Measurements from ENCODE around the gene ELOVL2. TPM values are rescaled to one million over a fixed set of nuclear protein-coding genes. Genes with fewer than 3 reads are reported as not detected.
"Not testable (repeated sequence)": the region's sequence is repeated elsewhere in the genome, so short reads cannot be mapped to it uniquely, and the experiment has no call there.

ELOVL2 gene
- total and polyA plus RNA-seq, 2 donors (not counting 1 experiment from before 2014, with no cell fraction given), result not detected

DNA sequence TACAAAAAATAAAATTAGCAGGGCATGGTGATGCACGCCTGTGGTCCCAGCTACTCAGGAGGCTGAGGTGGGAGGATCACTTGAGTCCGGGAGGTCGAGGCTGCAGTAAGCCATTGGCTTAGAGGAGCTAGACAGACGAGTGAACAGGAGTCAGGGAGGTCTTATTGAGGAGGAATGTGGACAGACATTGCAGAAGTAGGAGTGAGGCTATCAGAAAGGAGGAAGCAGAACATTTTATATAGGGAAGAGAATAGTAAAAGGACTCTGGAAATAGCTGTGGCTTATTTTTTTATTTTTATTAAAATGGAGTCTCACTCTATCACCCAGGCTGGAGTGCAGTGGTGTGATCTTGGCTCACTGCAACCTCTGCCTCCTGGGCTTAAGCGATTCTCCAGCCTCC is 47.0 kb upstream of the ELOVL2 start:
- H3K4me2 ChIP-seq (replicated peaks; ENCODE audit: low read depth, low read length, poor library complexity, severe bottlenecking); DNase-seq; ATAC-seq (ENCODE audit: low read depth); H3K27me3 ChIP-seq (replicated peaks in 1 of 4; ENCODE audit: control extremely low read depth in 1 of 4, control insufficient read depth in 3 of 4, insufficient read depth in 4 of 4, low read length in 3 of 4); H2AFZ ChIP-seq (ENCODE audit: insufficient read depth, low read depth, low read length, poor library complexity, severe bottlenecking); H3K36me3 ChIP-seq (replicated peaks in 1 of 2; ENCODE audit: control extremely low read depth in 1 of 2, control insufficient read depth in 1 of 2, extremely low read depth in 1 of 2, insufficient read depth in 2 of 2, low read length in 1 of 2); H3K4me3 Mint-ChIP-seq; H3K4me3 ChIP-seq (ENCODE audit: control extremely low read depth in 1 of 5, extremely low read depth in 1 of 5, insufficient read depth in 1 of 5, low read depth in 2 of 5, low read length in 4 of 5); POLR2A ChIA-PET; H3K9ac ChIP-seq (ENCODE audit: low read length); H3K9me3 Mint-ChIP-seq (ENCODE audit: insufficient read depth); H3K79me2 ChIP-seq (ENCODE audit: control insufficient read depth, insufficient read depth, low read length); H3K9me3 ChIP-seq (ENCODE audit: control extremely low read depth in 1 of 3, control insufficient read depth in 2 of 3, insufficient read depth in 1 of 3, low read length in 2 of 3); H3K27ac ChIP-seq (ENCODE audit: low read length in 2 of 2); H3K27ac Mint-ChIP-seq; H4K20me1 ChIP-seq (ENCODE audit: control insufficient read depth, insufficient read depth, low read length, poor library complexity, severe bottlenecking): not testable (repeated sequence)
- Mint-ChIP-seq H3K27me3 (peaks cover 15% of the 10 kb centered on the region), H3K4me1 (peaks cover 19% of the 10 kb centered on the region)
- 92% methylated on average over 5 of the region's 5 CpGs for WGBS (ENCODE audit: insufficient coverage)
- intact Hi-C loops (cut with micrococcal nuclease), result loop anchor here (5.0 kb wide), 3 partner anchors 204 to 921 kb away; partner anchors contain the start of genes HIVEP1 and SYCP2L
- CTCF ChIA-PET, result interaction anchor here (1.3 to 1.7 kb wide), 2 partner anchors 22 to 405 kb away, joined by 3 to 5 read pairs; no protein-coding TSS in a partner anchor
- H3K4me1 ChIP-seq (ENCODE audit: control insufficient read depth in 2 of 2, insufficient read depth in 2 of 2, low read length in 2 of 2), result peaks cover 12% of the 10 kb centered on the region in 2 donors

DNA sequence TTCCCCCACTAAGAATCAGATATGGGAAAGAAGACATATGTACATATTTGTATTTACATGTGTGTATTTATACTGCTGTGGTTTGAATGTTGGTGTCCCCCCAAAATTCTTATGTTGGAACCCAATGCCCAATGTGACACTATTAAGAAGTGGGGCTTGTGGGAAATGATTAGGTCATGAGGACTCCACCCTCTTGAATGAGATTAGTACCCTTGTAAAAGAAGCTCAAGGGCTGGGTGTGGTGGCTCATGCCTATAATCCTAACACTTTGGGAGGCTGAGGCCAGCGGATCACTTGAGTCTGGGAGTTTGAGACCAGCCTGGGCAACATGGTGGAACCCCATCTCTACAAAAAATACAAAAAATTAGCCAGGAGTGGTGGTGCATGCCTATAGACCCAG is 45.6 kb upstream of the ELOVL2 start:
- TF ChIP-seq EZH2 (IDR thresholded peaks at IDR 0.05; ENCODE audit: borderline replicate concordance, insufficient read depth, low read depth, low read length, poor library complexity, severe bottlenecking), result no peak
- TF ChIP-seq, protein P1, sequence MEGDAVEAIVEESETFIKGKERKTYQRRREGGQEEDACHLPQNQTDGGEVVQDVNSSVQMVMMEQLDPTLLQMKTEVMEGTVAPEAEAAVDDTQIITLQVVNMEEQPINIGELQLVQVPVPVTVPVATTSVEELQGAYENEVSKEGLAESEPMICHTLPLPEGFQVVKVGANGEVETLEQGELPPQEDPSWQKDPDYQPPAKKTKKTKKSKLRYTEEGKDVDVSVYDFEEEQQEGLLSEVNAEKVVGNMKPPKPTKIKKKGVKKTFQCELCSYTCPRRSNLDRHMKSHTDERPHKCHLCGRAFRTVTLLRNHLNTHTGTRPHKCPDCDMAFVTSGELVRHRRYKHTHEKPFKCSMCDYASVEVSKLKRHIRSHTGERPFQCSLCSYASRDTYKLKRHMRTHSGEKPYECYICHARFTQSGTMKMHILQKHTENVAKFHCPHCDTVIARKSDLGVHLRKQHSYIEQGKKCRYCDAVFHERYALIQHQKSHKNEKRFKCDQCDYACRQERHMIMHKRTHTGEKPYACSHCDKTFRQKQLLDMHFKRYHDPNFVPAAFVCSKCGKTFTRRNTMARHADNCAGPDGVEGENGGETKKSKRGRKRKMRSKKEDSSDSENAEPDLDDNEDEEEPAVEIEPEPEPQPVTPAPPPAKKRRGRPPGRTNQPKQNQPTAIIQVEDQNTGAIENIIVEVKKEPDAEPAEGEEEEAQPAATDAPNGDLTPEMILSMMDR (IDR thresholded peaks at IDR 0.05), result no peak
- Mint-ChIP-seq H3K4me1 (peaks cover 9% of the 10 kb centered on the region), H3K27ac (no peak overlapping the region), H3K27me3 (peaks cover 15% of the 10 kb centered on the region), H3K4me3 (no peak overlapping the region), H3K9me3 (ENCODE audit: insufficient read depth) (no peaks in the 10 kb centered on the region)
- Histone ChIP-seq H2AFZ (ENCODE audit: insufficient read depth, low read depth, low read length, poor library complexity, severe bottlenecking) (no peak overlapping the region), H4K20me1 (ENCODE audit: control insufficient read depth, insufficient read depth, low read length, poor library complexity, severe bottlenecking) (no peaks in the 10 kb centered on the region), H3K27me3 (replicated peaks in 1 of 4; ENCODE audit: control extremely low read depth in 1 of 4, control insufficient read depth in 3 of 4, insufficient read depth in 4 of 4, low read length in 3 of 4) (no peaks in the 10 kb centered on the region), H3K27ac (ENCODE audit: low read length in 2 of 2) (no peak overlapping the region), H3K4me2 (replicated peaks; ENCODE audit: low read depth, low read length, poor library complexity, severe bottlenecking) (no peak overlapping the region), H3K9me3 (ENCODE audit: control extremely low read depth in 1 of 3, control insufficient read depth in 2 of 3, insufficient read depth in 1 of 3, low read length in 2 of 3) (no peaks in the 10 kb centered on the region), H3K9ac (ENCODE audit: low read length) (no peak overlapping the region), H3K36me3 (replicated peaks in 1 of 2; ENCODE audit: control extremely low read depth in 1 of 2, control insufficient read depth in 1 of 2, extremely low read depth in 1 of 2, insufficient read depth in 2 of 2, low read length in 1 of 2) (no peaks in the 10 kb centered on the region), H3K4me1 (ENCODE audit: control insufficient read depth in 2 of 2, insufficient read depth in 2 of 2, low read length in 2 of 2) (peaks cover 7 to 8% of the 10 kb centered on the region in 2 donors), H3K79me2 (ENCODE audit: control insufficient read depth, insufficient read depth, low read length) (no peaks in the 10 kb centered on the region), H3K4me3 (ENCODE audit: control extremely low read depth in 1 of 5, extremely low read depth in 1 of 5, insufficient read depth in 1 of 5, low read depth in 2 of 5, low read length in 4 of 5) (no peak overlapping the region)
- ChIA-PET POLR2A (no interaction called here), CTCF (no interaction called here)
- no peak for DNase-seq
- intact Hi-C loops (cut with micrococcal nuclease), result loop anchor here (5.0 kb wide), 3 partner anchors 202 to 923 kb away; partner anchors contain the start of genes HIVEP1 and SYCP2L
- no CpG with 5 or more reads among the region's 1 CpG for WGBS (ENCODE audit: insufficient coverage)
- no peak for ATAC-seq (ENCODE audit: low read depth)

DNA sequence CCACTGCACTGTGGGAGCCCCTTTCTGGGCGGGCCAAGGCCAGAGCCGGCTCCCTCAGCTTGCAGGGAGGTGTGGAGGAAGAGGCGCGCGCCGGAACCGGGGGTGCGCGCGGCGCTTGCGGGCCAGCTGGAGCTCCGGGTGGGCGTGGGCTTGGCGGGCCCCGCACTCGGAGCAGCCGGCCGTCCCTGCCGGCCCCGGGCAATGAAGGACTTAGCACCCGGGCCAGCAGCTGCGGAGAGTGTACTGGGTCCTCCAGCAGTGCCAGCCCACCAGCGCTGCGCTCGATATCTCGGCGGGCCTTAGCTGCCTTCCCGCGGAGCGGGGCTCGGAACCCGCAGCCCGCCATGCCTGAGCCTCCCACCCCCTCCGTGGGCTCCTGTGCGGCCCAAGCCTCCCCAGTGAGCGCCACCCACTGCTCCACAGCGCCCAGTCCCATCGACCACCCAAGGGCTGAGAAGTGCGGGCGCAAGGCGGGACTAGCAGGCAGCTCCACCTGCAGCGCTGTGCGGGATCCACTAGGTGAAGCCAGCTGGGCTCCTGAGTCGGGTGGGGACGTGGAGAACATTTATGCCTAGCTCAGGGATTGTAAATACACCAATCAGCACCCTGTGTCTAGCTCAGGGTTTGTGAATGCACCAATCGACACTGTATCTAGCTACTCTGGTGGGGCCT is 43.2 kb upstream of the ELOVL2 start:
- H3K4me1 Mint-ChIP-seq; H3K27ac ChIP-seq (ENCODE audit: low read length in 2 of 2); POLR2A ChIA-PET; H3K4me2 ChIP-seq (replicated peaks; ENCODE audit: low read depth, low read length, poor library complexity, severe bottlenecking); H3K4me1 ChIP-seq (ENCODE audit: control insufficient read depth in 2 of 2, insufficient read depth in 2 of 2, low read length in 2 of 2); H4K20me1 ChIP-seq (ENCODE audit: control insufficient read depth, insufficient read depth, low read length, poor library complexity, severe bottlenecking); CTCF ChIA-PET; H3K9me3 ChIP-seq (ENCODE audit: control extremely low read depth in 1 of 3, control insufficient read depth in 2 of 3, insufficient read depth in 1 of 3, low read length in 2 of 3); DNase-seq; intact Hi-C loops (cut with micrococcal nuclease); H3K9ac ChIP-seq (ENCODE audit: low read length); H3K27ac Mint-ChIP-seq; H3K4me3 ChIP-seq (ENCODE audit: control extremely low read depth in 1 of 5, extremely low read depth in 1 of 5, insufficient read depth in 1 of 5, low read depth in 2 of 5, low read length in 4 of 5); H2AFZ ChIP-seq (ENCODE audit: insufficient read depth, low read depth, low read length, poor library complexity, severe bottlenecking); H3K9me3 Mint-ChIP-seq (ENCODE audit: insufficient read depth); H3K4me3 Mint-ChIP-seq; H3K36me3 ChIP-seq (replicated peaks in 1 of 2; ENCODE audit: control extremely low read depth in 1 of 2, control insufficient read depth in 1 of 2, extremely low read depth in 1 of 2, insufficient read depth in 2 of 2, low read length in 1 of 2); H3K79me2 ChIP-seq (ENCODE audit: control insufficient read depth, insufficient read depth, low read length); H3K27me3 ChIP-seq (replicated peaks in 1 of 4; ENCODE audit: control extremely low read depth in 1 of 4, control insufficient read depth in 3 of 4, insufficient read depth in 4 of 4, low read length in 3 of 4); ATAC-seq (ENCODE audit: low read depth): not testable (repeated sequence)
- H3K27me3 Mint-ChIP-seq, result peaks cover 19% of the 10 kb centered on the region
- 91% methylated on average over 43 of the region's 47 CpGs for WGBS (ENCODE audit: insufficient coverage)

Measured in B cell (primary cell).